ENCODE results near the gene GNB5.
"Not testable (repeated sequence)": the region's sequence is repeated elsewhere in the genome, so short reads cannot be mapped to it uniquely, and the experiment has no call there.

Gene GNB5

DNA sequence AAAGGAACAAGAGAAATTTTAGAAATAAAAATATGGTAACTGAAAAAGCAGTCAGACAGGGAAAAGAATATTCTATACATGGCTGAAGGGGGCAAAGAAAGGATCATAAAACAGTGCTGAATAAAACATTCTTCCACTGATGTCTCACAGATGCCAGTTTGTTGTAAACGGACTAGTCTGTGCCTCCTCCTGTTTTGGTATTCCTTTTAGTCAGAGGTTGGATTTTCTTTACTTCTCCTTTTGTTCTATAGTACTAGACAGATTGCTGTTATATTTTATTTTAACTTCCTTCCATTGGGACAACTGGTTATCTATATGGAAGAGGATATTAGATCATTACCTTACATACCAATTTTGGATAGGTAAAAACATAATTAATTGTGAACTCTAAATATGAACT lies 16.0 kb upstream of the GNB5 start:
- no peak for DNase-seq (ENCODE audit: low read depth in 2 of 2)

DNA sequence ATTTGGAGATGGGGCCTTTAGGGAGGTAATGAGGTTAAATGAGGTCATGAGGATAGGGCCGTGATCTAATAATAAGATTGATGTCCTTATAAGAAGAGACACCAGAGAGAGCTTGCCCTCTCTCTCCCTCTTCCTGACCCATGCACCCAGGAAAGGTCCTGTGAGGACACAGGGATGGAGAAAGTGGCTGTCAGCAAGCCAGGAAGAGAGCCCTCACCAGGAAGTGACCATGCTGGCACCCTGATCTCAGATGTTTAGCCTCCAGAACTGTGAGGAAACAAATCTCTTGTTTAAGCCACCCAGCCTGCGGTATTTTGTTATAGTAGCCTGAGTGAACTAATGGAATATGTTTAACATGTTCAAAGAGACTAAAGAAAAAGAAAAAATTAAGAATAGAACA lies 15.3 kb upstream of the GNB5 start:
- DNase-seq (ENCODE audit: low read depth in 2 of 2): no peak

DNA sequence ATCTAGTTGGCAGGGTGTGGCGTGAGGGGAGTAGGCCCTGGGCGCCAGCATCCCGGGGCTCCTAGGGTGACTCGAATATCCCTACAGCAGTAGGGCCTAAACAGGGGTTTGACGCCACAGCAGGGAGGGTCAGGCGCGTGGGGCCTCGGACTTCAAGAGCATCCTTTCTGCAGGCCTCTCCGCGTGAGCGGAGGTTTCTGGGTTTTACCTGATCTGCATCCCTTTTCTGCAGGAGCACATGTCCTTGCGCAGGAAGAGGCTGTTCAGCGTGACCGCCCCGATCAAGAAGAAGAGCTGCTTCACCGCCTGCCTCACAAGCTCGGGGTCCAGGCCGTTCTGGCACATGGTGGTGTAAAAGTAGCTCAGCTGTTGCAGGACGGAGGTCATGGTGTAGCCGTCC lies 13.5 kb upstream of the GNB5 start:
- no peak for DNase-seq (ENCODE audit: low read depth in 2 of 2)

DNA sequence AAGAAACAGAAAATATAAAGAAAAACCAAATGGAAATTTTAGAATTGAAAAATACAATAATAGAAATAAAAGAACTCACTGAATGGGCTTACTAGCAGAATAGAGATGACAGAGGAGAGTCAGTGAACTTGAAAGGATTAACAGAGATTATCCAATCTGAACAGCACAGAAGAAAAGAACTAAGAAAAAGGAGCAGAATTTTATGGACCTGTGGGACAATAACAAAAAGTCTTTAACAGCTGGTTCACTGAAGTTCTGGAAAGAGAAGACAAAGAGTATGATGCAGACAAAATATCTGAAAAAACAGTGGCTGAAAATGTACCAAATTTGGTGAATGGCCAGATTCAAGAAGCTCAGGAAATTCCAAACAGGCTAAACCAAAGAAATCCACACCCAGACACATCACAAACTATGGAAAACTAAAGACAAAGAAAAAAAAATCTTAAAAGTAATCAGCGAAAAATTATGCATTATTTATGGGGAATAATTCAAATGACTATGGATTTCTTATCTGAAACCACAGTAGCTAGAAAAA lies 9.7 kb upstream of the GNB5 start:
- no peak for DNase-seq (ENCODE audit: low read depth in 2 of 2)

DNA sequence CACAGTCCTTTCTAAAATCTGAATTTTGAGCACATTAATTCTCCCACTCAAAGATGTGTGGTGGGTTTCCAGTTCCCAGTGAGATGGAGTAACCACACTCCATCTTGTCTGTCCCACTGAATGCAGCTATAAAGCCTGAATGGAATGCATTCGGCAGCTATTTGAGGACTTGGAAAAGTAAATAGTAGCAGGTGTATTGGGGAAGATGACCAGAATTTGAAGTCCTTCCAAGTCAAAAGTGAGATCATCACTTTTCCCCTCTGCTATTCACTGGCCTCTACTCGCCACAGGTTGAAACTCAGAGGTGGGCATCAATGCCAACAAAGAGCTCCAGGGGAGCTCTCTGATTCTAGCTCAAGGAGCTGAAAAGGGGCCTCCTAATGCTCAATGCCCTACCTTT lies 8.1 kb upstream of the GNB5 start:
- no peak for DNase-seq (ENCODE audit: low read depth in 2 of 2)

DNA sequence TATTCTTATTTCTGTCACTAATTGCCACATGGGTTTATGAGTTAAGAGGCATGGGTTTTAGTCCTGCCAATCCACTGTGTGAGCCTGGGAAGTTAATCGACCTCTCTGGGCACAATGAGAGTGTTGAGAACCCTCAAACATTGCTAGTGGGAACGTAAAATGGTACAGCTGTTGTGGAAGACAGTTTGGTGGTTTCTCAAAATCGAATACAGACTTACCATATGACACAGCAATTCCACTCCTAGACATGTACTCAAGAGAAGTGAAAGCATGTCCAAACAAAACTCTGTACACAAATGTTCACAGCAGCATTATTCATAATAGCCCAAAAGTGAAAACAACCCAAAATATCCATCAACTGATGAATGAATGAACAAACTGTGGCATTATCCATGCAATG lies 5.7 kb upstream of the GNB5 start:
- no peak for DNase-seq (ENCODE audit: low read depth in 2 of 2)

DNA sequence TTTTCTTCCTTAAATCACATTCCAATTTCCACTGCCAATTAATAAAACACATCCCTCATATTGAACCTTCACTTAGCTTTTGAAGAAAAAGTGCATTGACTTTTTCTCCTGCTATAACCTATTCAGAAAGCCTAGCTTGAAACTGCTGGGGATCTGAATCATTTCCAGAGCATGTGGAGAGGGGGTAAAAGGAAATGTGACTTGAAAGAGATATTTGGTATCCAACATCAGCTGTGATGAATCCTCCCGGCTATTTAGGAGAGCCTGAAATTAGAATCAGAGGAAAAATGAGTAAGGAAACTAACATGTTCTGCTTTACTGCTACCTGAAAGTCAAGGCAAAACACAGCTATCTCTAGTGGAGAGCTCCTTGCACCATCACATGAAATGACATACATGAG lies 2.6 kb upstream of the GNB5 start:
- no peak for DNase-seq (ENCODE audit: low read depth in 2 of 2)

DNA sequence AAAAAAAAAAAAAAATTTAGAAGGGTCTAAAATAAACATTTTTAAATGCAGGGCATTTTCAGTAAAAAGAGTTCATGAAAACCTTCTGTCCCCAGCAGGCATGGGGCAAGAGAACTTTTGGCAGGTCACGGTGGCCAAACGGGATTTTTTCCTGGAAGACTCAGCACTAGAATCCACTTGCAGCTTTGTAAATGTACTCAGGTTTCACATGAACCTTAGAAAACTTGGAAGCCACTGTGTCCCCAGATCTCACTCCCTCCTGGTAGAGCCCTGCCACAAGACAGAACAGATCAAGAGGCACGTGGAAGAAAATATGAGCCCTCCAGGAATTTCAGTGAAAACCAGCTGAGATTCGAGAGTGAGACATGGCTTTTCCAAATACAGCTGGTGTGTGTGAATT lies 2.1 kb upstream of the GNB5 start:
- no peak for DNase-seq (ENCODE audit: low read depth in 2 of 2)

DNA sequence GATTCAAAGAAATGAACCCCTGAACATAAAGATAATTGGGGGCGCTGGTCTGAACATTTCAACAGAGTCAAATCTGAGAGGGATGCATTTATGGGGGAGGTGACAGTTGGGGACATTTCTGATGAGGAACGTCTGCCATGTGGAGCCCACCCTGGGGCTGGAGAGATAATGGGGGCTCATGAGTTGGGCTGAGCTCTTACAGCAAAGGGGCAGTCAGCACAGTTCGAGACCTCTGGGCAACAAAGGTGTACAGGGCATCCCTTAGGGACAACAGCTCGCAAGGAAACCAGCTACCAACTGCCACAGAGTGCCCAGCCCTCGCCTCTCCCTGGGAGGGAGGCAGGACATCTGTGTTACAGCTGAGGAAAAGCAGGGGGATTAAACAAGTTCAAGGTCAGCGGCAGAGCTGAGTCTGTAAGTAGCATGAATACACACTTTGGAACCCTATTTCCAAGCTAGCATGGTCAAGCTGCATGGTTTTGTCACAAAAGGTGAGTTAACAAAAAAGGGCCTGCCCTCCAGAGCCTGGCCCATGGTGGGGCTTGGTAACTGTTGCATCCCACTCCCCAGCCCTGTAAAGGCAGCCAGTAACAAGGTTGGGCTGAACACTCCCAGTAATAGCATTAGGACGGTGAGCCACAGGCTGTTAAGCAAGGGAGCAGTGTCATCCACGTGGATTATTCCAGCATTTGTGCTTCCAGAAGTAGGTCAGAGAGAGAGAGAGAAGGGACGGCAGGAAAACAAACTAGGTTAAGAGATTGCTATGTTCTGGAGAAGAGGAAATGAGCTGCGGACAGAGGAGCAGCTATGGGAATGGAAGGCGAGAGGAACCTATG lies 4.3 kb downstream of the GNB5 start:
- DNase-seq (ENCODE audit: low read depth in 2 of 2): no peak

DNA sequence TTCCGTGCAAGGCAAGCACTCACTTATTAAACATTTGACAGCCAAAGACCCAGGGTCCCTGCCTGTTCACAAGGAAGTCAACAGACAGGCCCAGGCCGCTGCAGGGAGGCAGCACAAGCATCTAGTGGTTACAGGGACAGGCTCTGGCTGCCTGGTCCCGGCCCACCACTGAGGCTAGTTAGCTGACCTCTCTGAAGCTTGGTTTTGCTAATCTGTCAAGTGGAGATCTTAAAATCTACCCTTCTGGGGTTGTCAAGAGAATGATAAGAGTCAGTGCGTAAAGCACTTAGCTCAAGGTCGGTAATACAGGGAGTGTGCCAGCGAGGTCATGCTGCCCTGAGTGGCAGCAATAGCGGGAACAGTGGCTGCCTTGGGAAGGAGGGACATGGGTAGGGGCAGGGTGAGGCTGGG lies 6.0 kb downstream of the GNB5 start:
- DNase-seq (ENCODE audit: low read depth in 2 of 2): no peak

DNA sequence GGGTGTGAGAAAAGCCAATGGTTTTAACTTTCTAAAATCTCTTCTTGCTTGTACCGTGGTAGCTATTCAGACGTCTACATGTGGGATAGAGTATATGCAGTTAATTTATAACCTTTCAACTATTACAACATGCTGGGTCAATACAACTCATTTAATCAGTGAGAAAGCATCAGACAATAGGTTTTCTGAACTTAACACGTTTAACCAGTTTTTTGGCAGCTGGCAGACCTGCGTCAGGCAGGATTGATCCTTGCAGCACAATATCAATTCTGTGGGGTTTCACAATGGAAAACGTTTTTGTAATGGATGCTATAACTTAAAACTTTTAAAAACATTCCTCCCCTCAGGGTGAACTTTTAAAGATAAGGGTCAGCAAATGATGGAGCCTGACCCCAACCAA lies 6.5 kb downstream of the GNB5 start:
- DNase-seq (ENCODE audit: low read depth in 2 of 2): no peak

DNA sequence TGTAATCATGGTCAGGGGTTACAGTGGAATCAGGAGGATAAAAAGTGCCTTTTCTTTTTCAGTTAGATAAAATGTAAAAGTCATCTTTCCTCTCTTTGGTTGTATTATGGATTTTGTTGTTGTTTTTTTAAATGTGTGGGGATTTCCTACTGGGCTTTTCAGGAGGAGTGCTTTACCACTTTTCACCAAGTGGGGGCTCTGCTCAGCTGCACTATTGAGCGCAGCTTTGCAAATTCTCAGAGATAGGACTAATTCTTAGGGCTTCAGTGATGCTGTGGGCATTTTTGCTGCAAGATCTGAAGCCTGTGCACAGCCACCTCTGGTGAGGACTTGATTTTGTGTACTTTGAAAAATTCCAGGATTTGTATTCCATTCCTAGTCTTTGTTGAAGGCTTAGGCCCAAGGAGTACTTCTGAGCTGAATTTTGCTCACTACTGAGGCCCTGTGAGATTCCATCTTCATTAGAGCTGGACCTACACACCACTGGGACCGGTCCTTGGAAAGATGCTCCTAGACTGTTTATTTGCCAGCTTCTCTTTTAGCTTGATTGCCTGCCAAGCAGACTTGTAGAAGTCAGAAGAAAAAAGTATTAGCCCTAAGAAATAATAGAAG lies 7.5 kb downstream of the GNB5 start:
- no peak for DNase-seq (ENCODE audit: low read depth in 2 of 2)

DNA sequence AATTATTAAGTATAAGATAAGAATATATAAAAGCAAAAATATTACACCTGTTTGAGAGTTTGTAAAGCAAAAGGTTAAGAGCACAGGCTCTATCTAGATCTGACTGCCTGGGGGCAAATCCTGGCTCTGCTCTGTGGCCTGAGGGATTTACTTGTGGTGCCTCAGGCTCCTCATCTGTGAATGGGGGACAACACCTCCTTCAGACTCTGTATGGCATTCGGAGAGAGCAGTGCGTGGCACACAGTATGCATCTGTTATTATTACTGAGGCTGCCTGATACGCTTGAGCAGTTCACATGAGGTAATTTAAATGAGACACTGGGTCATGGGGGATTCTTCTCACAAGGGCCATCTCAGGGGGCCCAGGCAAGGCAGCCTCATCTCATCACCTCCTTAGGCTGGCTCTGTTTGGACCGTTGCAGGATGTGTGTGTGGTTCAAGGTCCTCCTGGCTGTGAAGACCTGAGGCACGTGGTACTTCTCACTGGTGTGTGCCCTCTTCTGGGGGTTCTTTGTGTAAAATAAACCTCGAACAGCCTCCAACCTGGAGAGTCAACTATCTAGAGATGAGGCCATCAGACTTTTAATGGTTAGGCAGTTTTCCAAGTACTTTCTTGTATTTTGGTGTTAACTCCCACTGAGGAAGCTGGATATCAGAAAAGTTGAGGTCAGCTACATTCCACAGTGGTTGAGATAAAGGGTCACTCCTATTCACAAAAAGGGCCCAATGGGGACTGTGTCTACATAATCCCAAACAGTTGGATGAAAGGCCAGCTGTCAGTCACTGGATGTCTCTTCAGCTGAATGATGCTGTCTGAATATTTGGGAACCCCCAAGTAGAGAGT lies 9.0 kb downstream of the GNB5 start:
- no peak for DNase-seq (ENCODE audit: low read depth in 2 of 2)

DNA sequence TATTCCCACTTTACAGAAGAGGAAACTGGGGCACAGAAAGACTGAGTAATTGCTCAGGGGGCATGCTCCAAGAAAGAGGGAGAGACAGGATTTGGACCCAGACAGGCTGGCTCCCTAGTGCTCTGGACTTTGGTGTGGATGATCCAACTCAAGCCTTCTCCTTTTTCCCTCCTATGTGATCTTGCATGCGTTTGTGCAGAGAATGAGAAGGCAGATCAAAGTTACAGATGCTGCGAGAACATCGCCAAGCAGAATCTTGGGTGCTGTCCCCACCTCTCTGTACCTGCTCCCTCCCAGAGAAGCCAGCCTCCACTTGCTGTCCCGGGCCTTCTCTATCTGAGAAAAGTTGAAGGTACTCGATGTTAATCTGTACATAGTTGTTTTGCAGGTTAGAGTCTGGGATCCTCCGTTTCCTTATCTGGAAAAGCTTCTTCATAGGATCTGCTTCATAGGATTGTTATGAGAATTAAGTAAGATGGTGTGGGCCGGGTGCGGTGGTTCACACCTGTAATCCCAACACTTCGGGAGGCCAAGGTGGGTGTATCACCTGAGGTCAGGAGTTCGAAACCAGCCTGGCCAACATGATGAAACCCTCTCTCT lies 10.2 kb downstream of the GNB5 start:
- no peak for DNase-seq (ENCODE audit: low read depth in 2 of 2)

DNA sequence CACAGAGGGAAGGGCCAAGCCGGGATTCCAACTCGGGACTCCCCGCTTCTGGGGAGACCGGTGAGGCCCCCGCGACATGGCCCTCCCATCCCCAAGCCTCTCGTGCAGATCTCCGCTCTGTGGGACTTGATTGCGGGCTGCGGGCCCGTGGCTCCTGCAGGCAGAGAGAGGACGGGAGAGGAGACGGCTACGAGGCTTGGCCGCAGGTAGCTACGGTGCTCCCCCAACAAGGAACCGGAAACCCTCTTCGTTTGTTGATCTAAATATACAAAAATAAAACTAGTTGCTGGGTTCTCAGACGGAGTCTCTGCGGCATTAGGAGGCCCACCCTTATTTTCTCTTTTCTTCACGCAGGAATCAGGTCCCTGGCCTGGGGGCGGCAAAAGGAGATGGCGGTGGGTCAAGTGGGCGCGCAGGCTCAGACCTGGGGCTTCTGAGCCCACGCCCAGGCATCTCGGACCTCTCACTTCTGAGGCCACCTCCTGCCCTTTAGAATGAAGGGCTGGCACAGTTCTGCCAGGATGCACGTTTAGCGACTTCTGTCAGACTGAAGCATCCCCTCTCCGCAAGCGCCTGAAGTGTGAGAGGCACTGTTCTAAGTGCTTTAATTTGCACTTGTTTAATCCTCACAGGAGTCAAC lies 10.9 kb downstream of the GNB5 start:
- no peak for DNase-seq (ENCODE audit: low read depth in 2 of 2)

DNA sequence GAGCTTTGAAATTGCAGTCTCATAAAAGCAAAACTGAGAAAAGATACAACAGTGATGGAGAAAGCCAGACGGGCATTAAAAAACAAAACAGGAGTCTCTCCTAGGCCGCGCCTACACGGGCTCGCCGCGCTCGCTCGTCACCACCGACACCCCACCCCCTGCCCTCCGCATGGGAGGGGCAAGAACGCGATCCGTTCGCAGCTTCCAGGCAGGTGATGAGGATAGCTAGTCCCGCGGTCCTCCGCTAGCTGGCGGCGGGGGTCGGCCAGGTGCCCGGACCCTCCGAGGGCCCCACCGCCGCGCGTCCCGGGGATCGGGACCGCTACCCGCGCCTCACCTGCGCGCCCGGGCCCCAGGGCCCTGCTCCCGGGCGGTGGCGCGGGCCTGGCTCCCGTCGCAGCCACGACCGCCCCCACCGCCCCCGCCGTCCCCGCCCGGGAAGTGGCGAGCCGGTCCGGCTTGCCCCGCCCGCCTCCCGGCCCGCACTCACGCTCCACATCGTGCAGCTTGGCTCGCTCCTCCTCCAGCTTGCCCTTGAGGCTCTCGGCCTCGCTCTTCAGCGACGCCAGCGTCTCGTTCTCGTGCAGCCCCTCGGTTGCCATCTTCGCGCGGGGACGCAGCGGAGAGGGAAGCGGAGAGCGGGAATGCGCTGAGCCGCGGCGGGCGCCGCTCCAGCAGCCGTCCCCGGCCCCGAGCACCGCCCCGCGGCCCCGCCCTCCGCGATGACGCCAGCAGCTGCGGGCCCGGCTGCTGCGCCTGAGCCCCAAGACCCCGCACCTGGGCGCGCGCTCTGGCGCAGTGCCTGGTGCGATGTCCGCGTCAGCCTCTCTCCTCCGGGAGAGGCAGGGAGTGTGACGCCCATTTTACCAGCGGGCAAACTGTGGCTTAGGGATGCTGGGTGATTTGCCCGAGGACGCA lies 11.7 kb downstream of the GNB5 start:
- peak; percentile 22 to 25 for DNase-seq (ENCODE audit: low read depth in 2 of 2)

DNA sequence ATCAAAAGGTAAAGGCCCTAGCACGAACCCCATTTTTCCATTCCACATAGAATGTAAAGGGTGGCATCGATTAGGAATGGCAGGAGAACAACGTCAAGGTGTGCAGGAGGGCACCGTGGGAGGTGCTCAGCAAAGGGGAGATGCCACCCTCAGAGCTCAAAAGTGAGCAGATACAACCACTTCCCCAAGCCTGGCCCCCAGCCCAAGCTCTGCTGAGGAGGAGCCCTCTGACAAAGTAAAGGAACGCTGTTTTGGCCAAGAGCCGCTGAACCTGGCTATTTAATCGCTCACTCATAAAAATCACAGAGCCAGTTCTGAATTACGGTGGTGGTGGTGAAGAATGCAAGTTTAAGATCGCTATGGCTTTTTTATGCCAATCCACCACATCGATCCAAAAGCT lies 12.4 kb downstream of the GNB5 start:
- DNase-seq (ENCODE audit: low read depth in 2 of 2): no peak

DNA sequence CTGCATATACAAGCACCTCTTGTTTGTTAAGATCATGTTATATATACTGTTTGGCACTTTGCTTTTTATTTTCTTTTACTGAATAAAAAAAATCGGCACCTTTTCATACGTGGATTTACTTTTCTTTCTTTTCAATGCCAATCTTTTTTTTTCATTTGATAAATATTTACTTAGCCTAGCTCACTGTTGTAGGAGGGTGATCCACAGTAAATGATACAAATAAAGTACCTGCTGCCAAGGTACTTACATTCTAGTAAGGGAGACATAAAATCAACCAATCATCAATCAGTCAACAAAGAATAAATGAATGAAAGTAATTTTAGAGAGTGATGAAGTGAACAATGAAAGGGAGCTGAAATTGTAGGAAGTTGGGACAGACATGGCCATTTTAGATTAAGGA lies 18.3 kb downstream of the GNB5 start:
- DNase-seq (ENCODE audit: low read depth in 2 of 2): no peak

DNA sequence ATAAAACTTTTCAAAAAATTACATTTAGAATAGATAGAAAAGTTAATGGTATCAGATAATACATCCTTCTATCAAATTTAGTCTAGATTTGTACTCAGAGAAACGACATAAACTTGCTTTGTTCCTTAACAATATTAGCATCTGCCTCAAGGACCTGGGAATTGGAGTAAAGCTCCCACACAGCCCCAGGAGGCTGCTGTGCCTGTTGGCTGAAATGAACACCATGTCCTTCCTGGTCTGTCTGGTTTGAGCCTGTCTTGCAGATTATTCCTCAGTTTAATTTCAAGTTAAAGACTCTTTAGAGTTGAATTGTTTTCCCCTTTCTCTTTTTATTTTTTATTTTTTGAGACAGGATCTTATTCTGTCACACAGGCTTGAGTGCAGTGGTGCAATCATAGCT lies 19.4 kb downstream of the GNB5 start:
- DNase-seq (ENCODE audit: low read depth in 2 of 2): no peak

DNA sequence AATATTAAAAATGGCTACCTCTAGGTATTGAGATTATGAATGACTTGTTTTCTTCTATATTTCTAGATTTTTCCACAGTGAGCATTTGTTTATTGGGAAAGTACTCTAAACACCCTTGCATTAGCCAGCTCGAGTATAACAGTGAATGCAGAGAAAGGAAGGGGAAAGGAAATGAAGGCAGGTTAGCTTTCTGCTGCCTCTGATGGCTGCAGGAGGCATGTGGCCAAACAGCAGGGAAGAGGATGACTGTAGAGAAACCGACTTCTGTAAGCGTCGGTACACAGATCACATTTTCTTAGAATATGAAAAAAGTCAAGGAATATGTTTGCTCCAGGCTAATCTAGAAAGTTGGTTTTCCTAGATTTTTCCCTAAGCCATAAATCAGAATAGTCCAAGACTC lies 19.8 kb downstream of the GNB5 start:
- DNase-seq (ENCODE audit: low read depth in 2 of 2): no peak

DNA sequence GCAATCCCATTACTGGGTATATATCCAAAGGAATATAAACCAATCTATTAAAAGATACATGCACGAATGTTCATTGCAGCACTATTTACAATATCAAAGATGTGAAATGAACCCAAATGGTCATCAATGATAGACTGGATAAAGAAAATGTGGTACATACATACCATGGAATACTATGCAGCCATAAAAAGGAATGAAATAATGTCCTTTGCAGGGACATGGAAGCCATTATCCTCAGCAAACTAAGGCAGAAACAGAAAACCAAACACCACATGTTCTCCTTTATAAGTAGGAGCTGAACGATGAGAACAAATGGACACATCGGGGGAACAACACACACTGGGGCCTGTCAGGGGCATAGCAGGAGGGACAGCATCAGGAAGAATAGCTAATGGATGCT lies 21.0 kb downstream of the GNB5 start:
- not testable (repeated sequence) for DNase-seq (ENCODE audit: low read depth in 2 of 2)
